ENCODE data around the gene GP5.

Gene GP5

DNA sequence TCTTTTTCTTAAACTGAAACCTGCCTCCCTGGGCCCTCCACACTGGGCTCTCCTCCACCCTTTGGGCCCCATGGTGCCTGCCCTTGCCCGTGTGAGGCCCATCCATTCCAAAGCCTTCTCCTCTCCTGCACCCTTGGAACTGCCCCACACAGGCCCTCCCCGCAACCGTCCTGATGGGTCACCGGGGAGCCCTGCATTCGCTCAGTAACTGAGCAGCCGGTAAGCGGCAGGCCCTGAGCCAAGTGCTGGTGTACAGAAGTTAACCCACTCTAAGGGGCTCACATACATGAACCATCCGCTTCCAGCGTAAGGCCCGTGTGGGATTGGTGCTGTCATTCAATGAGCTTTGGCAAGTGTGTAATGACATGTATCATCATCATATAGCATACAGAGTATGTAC is 24.1 kb downstream of the GP5 start:
- DNase-seq: no peak

DNA sequence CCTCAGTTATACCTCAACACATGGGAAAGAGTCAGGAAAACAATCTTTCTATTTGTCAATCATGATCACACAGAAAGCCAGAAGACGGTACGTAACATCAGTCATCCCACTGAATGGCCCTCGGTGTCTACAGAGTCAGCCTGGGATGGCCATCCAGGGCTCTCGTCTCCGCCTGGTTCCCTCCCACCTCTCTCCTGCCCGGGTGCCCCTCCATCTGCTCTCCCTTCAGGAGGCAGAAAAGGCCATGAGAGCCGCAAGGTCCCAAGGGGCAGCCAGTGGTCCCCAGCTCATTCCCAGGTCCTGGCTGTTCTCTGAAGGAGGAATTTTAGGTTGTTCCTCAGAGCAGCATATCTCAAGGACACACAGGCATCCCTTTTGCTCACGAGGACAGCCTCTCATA is 25.2 kb downstream of the GP5 start:
- DNase-seq: peak; percentile 47

DNA sequence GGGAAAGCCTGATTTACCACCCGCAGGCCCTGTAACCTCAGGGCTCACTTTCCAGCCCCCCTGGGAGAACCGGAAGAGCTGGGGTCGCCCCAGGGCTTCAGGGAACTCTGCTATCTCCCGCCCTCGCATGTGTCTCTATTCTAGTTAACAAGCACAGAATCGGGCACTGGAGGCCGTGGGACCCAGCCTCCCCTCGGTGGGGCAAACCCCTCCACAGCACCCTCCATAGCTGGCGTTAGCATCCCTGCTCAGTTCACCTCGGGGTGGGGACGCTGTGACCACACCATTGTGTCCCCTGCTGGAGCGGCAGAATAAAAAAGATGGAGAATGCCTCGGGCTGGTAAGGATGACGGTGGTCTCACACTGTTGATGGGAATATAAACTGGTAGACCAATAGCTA is 26.0 kb downstream of the GP5 start:
- no peak for DNase-seq

DNA sequence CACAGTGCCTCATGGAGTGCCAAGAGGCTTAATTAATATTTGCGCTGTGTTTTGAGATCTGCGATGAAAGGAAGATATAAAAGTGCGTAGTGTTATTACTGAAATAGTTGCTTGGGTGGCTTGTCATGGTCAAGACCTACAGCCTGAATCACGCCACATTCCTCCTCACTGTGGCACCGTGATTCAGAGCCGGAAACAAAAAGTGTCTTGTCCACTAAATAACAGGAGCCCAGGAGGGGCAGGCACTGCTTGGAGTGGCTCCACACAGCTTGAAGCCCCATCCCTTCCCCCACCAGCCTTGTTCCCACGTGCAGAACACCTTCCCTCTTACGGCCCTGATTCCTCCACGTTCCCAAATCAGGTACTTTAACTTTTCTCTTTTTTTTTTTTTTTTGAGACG is 28.3 kb downstream of the GP5 start:
- no peak for DNase-seq

DNA sequence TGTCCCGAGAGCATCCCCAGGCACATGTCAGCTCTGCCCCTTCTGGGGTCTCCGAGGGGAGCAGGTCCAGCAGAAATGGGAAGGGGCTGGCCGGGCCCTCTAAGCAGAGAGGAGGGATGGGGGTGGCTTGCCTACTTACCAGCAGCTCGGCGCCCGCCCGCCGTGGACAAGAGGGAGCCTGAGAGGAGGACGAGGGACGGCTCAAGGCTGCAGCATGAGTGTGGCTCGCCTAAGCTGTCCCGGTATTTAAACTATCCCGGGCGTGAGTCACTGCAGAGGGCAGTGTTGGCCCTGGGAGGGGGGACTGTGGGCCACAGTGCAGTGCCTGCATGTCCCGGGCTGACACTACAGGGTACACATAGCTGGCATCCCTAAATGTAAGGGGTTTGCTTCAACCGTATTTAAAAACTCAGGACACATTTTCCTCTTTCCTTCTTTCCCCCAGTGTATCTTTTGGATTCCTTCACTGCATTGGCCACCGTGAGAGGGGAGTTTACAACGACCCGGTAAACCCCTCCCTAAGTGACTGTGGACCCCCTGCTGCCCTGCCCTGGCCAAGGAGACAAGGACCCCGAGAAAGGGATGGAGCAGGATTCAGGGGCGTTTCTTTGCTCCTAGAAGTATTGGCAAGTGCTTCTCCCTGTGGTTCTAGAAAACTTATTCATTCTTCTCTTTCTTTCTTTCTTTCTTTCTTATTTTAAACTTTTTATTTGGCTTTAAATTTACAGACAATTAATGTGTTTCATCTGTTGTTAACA is 29.4 kb downstream of the GP5 start, which contains the start of gene LRRC15:
LRRC15 (minus strand) TSS at position 222 of the 758 bp plus-strand sequence. CDS start 8,700 bp downstream, outside the sequence.
- DNase-seq: peak; percentile 33

DNA sequence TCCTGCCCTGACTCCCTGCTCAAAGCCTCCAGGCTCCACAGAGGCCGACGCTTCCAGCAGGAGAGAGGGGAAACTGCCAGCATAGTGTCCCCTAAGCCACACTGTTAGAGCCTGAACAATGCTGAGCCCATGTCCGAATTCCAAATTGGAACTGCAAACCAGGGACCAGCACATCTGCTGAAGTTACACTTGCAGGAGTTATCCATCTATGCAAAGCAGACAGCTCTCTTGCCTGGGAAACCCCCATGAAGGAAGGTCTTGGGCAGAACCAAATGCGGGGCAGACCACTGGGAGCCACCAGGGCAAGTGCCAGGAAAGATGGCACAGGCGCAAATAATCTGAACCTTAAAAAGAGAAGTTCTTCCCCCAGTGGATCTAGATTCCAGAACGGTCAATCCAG is 30.1 kb downstream of the GP5 start:
- DNase-seq: no peak

DNA sequence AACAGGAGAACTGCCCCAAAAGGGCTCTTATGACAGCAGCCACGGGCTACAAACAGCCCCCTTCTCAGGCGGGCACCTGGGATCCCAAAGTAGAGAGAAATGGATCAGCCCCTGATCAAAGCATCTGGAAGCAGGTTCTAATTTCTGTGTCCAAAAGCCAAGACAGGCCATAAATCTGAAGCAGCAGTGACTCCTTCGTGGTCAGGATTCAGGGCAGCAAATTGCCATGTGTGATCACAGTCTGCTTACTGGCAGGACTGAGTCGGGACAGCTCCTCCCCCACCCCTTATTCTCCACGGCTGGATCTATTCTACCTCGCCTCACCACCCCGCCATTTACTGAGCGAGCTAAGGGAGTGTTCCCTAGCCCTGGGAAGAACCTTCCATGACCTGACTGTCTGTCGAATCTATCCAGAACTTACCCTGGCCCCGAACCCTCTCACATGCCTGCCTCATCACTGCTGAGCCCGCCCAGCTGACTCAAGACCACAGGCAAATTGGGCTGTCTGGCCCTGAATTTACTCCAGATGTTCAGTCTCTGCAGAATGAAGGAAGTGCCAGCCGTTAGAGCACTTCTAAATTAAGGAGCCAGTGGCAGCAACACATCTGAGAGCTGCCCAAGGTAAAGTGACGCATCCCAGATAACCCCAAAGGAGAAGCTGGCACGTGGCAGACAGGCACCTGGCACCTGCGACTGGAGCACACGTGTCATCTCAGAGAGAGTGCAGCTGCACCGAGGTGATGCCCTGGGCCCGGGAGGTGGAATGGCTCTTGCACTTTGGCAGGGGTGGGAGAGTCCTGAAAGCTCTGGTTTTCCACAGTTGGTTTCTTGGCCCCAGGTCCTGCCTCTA is 30.8 kb downstream of the GP5 start:
- no peak for DNase-seq

DNA sequence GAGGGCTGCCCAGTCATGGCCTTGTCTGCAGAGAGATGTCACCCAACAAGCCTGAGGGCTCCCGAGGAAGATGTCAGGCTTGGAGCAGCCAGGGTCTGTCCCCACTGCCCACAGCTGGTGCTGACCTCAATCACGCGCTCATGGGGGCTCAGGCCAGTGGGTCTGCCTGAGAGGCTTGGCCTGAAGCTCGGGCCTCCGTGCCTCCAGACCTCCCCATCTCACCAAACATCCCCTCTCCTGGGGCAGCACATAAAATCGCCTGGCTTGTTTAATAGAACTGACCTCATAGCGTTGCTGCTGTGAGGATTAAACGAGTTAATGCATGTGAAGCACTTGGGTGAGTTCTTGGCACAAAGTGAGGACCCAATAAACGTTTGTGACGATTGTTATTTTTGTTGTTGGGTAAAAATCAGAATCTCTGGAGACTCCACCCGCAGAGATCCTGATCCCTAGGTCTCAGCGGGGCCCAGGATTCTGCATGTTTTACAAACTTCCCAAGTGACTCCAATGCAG is 33.0 kb downstream of the GP5 start:
- no peak for DNase-seq

DNA sequence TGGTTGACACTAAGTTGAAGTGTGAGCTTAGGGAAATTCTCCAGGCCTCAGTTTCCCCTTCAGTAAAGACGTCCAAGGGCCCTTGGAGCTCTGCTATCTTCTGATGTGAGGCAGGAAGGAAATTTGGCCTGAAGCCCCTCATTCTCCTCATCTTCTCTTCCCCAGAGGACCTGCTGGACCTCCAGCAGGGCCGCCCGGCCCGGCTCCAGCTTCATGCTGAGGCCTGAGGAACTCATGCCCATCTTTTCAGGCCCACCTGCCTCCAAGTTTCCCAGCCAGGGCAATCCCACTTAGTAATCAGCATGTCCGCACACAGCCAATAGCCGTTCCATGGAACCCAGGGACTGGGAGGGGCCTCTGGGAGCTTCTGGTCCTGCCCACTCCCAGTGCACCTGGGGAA is 33.5 kb downstream of the GP5 start:
- DNase-seq: no peak

DNA sequence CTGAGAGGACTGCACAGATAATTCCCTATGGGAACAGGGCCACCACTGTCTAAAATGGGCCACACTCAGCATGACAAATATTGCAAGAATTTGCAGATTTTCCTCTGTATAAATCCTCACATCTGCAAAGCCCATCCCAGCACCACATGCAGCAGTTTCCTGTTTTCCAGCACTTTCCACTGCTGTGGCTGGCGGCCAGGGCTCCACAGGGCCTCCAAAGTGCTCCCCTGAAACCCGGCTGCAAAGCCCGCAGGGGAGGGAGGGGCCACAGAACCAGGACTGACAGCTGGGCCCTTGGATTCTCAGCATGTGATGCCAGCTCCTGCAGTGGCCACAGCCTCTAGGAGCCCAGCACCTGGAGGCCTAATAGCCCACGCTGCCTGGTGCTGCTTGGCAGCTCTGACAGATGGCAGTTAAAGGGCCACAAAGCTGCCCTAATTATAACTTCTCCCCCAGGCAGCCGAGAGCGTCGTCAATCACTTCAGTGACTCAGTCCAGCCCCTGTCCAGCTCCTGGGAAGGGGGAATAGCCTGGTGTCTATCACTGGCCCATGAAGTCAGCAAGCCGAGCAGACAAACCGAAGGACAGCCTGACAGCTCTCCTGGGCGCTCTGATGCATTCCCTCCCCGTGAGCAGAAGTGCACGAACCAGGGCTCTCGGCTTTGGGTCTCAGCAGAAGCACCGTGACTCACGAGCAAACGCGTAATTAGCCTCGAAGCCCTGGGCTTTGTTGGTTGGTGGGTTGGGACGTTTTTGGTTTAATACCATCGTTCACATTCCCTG is 34.2 kb downstream of the GP5 start:
- DNase-seq: peak; percentile 64

DNA sequence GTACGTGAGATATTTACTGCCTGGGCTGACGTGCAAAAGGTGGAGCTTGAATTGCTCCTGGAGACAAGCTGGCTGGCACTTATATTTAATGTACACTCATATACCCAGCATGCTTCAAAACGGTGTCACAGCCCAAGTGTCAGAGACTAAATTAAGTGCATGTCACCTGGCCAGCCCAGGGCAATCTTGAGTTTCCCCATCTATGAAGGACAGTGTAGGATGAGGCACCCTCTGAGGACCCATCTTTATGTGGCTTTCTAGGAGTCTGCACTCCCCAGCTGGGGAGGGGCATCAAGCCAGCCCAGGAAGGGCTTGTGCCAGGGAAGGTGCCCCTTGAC is 34.8 kb downstream of the GP5 start:
- no peak for DNase-seq

DNA sequence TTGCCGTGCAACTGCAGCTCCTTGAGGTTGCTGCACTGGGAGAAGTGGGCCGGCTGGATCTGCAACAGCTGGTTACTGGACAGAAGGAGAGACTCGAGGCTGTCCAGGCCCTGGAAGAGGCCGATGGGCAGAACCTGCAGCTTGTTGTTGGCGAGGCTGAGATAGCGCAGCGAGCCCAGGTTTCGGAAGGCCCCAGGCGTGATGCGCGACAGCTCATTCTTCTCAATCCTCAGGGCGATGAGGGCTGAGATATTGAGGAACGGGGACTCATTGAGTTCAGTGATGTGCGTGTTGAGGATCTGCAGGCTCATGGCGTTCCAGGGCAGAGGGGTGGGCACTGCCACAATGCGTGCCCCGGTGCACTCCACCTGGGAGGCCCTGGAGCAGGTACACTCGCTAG is 38.5 kb downstream of the GP5 start:
- DNase-seq: no peak

DNA sequence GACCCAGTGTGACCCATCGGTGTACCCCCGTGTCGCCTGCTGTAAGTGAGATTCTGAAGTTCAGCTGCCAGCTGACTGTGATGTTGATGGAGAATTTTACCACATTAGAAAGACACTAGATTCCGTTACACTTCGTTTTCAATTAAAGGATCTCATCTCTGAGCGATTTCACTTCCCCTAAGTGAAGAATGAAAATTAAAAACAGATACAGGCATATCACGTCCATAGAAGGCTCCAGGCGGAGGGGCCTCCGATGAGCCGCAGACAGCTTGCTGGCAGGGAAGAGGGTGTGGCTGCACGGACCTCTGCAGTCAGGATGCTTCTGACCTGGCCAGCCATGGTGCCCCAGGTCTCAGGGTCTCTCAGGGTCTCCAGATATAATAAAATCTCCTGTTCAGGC is 41.4 kb downstream of the GP5 start:
- DNase-seq: no peak

DNA sequence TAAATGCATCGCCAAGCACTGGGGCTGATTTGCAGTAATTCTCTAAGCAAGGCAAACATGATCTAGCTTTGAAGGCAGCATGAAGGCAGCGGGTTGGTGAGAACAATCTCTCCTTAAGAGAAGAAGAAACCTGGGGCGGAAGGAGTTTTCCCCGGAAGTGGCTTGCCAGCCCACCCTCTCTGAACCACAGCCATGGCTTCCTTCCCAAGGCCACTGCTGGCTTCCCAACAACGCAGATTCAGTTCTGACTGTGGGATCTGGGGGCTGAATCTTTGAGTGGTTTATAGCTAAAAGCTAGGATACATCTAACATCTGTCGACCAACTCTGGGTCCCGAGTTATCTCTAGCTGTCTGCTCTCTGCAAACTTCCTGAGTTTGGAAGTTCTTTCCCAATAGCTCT is 43.7 kb downstream of the GP5 start:
- no peak for DNase-seq

DNA sequence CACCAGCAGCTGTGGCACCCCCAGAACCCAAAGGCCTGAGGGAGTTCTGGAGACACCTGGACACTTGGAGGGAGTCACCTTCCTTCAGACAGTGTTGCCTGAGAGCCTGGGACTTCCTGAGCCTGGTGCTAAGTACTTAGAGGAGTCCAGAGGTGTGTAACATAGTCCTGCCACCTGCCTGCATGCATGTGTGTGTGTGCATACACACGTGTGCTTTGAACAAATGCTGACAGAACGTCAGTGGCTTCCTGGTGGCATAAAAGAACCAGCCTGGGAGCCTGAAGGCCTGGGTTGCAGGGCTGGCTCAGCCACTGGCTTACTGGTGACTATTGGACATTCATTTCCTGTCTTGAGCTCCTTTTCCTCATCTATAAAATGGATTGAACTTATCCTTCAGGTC is 44.8 kb downstream of the GP5 start:
- DNase-seq: no peak

DNA sequence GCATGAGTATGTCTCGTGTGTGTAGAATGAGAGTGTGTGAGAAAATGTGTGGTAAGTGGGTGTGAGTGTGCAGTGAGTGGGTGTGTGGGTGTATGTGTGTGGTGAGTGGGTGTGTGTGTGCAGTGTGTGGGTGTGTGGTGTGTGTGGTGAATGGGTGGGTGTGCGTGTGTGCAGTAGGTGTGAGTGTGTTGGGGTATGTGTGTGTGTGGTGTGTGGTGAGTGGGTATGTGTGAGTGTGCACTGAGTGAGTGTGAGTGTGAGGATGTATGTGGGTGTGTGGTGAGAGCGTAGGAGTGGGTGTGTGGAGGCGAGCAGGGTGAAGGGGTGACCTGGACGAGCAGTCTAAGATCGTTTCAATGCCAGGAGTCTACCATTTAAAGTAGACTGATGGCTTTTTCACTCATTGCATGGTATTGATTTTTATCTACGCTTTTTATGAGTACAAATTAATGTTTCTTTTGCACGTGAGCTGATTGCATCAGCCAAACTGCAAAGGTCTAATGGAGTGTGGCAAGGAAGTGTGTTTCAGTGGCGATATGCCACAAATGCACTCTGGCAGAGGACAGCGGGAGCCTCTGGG is 46.3 kb downstream of the GP5 start:
- DNase-seq: no peak

DNA sequence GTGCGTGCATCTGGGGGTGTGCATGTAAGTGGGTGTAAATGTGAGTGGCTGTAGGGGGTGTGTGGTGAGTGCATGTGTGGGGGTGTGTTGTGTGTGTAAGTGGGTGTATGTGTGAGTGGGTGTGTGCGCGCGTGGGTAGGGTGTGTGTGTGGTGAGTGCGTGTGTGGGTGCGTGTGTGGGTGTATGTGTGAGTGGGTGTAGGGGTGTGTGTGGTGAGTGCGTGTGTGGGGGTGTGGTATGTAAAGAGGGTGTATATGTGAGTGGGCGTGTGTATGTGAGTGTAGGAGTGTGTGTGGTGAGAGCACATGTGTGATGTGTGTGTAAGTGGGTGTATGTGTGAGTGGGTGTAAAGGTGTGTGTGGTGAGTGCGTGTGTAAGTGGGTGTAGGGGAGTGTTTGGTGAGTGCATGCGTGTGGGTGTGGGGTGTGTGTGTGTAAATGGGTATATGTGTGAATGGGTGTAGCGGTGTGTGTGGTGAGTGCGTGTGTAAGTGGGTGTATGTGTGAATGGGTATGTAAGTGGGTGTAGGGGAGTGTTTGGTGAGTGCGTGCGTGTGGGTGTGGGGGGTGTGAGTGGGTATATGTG is 47.0 kb downstream of the GP5 start:
- no peak for DNase-seq

DNA sequence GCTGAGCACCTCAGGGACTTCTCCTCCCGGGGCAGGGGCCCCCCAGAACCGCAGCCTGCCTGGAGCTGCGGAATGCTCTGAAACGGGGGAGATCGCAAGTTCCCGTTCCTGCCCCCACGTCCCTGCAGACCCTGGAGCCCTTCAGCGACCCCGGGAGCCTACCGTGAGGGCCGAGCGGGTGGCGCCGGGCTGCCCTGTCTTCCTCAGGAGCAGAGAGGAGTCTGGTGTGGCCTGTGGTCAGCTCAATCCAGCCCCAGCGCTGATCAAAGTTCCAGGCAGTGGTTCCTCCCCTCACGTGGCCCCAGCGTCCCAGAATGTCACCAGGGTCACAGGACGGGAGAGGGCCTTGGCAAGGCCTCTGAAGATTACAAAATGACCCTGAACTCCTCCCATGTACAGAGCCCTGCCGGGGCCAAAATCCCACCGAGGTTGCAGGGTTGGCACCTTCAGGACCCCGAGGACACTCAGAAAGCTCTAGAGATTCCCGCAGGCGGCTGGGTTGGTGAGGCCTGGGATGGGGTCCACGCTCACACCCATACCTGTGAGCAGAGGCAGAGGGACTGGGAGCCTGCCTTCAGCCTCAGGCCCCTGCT is 47.9 kb downstream of the GP5 start, which contains the start of gene CPN2:
CPN2 (minus strand) TSS at position 249 of the 593 bp plus-strand sequence. CDS start 8,626 bp downstream, outside the sequence.
- DNase-seq: no peak

DNA sequence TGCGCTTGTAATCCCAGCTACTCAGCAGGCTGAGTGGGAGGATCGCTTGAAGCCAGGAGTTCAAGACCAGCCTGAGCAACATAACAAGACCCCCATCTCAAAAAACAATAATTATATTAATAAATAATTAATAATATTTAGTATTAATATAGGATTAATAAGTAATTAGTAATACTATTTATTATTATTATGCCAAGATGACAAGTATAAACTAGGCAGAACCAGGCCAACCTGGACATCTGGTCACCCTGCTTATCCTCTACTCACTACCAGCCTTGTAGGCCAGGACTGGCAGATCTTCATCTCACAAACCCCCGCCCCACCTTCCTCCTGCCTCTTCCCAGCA is 48.4 kb downstream of the GP5 start:
- no peak for DNase-seq

DNA sequence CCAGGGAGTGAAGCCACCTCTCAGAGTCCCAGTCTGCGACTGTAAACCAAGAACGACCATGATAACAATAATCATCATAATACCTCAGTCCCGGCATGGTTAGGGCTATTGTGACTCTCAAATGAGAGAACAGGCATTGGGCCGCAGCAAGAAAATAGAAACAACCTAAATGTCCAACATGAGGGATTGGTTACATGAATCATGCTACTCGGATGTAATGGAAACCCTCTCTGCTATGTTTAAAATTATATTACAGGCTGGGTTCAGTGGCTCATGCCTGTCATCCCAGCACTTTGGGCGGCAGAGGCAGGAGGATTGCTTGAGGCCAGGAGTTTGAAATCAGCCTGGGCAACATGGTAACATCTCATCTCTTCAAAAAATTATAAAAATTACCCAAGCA is 50.7 kb downstream of the GP5 start:
- DNase-seq: no peak

DNA sequence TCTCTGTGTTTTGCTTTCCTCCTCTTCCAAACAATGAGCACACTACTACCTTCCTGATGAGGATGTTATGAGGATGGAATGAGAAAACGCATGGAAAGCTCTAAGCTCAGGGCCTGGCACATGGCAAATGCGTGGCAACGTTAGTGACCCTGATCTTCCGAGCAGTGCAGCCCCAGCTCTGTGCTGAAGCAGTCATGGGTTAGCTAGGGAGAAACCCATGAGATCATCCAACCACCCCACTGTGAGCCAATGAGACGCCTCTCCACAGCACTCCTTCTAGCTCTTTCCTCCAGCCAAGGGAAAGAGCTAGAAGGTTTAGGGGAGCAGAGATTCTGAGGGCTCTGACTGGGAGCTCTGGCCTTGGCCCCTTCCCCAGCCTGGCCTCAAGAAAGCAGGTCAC is 52.4 kb downstream of the GP5 start:
- no peak for DNase-seq

DNA sequence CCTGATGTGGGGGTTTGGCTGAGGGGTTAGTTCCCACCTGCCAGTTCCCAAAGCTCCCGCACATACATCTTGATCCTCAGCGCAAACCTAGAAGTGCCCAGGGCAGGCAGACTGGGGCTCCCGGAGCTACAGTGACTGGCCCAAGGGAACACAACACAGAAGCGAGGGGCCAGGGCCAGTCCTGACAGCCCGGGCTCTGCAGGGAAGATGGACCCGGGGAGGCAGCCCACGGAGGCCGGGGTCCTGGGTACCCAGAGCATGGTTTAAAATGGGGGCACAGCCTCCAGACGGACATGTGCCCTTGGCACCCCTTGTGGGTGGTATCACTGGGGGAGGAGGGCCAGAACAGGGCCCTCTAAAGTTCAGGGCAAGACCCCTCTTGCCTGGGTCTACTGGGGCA is 53.0 kb downstream of the GP5 start:
- DNase-seq: no peak
